MM.1S (cell line): ENCODE results near the gene SPG21.

Source experiments
- CTCF ChIP-seq: fragments of 300-600 bp; sonication (generic); IDR thresholded peaks from 2 replicates; pipeline ENCODE4 v1.5.1; 2016; ENCODE audit warnings: antibody characterized with exemption, low read length, mixed read lengths
- EZH2 ChIP-seq: fragments of 300-600 bp; sonication (generic); optimal IDR thresholded peaks from 2 replicates; pipeline ENCODE3; 2017; ENCODE audit warnings: low read depth, mild to moderate bottlenecking, antibody characterized with exemption, low read length, mixed read lengths

GRCh38 chr15:64985366-64986033, 4.2 kb downstream of the SPG21 start:
- TF ChIP-seq CTCF (no peak), EZH2 (no peak)
